OCI-LY7 (cell line): ENCODE measurements around the gene ANKRD53. TPM values are rescaled to one million over a fixed set of nuclear protein-coding genes. Genes with fewer than 3 reads are reported as not detected.

Source experiments
- BruUV-seq: library from RNA; stranded (reverse); fragments of 400-500 nt; replicated peaks from 2 replicates; lab custom pipeline; 2021; lab: Mats Ljungman, UMichigan
- CTCF ChIA-PET: fragments of 300-600 bp; sonication (Branson Sonifier 250); formaldehyde crosslinking; loops from one replicate; lab custom pipeline; 2022; ENCODE audit warnings: antibody characterized with exemption; ENCODE audit not compliant: unreplicated experiment; lab: Charles Lee
- POLR2A ChIA-PET: fragments of 300-600 bp; sonication (Branson Sonifier 250); formaldehyde crosslinking; loops from one replicate; lab custom pipeline; 2022; ENCODE audit warnings: antibody characterized with exemption; lab: Charles Lee
- DNase-seq: peaks from one replicate; pipeline ENCODE4 v3.0.0-alpha.2; 2015; ENCODE audit warnings: low spot score
- H2AFZ ChIP-seq: fragments of 200-600 bp; sonication (generic), shearing (Covaris generic); 2 replicates; pipeline ENCODE4 v1.6.1; 2014; ENCODE audit warnings: mild to moderate bottlenecking, antibody characterized with exemption, low read length, moderate library complexity
- H3K27ac ChIP-seq: fragments of 200-600 bp; sonication (generic); 2 replicates; pipeline ENCODE4 v1.5.1; 2014; ENCODE audit warnings: mixed run types, low read depth, mild to moderate bottlenecking, moderate library complexity, low read length, inconsistent platforms; ENCODE audit not compliant: poor library complexity, severe bottlenecking
- H3K36me3 ChIP-seq: fragments of 200-600 bp; sonication (generic); 2 replicates; pipeline ENCODE4 v1.6.1; 2014; ENCODE audit warnings: mild to moderate bottlenecking, antibody characterized with exemption, low read length, moderate library complexity, mixed read lengths; ENCODE audit not compliant: insufficient read depth
- H3K4me1 ChIP-seq: fragments of 200-600 bp; sonication (generic); 2 replicates; pipeline ENCODE4 v1.5.1; 2014; ENCODE audit warnings: mild to moderate bottlenecking, low read length; ENCODE audit not compliant: insufficient read depth, poor library complexity, severe bottlenecking
- H3K4me2 ChIP-seq: fragments of 200-600 bp; sonication (generic); 2 replicates; pipeline ENCODE4 v1.6.1; 2014; ENCODE audit warnings: mild to moderate bottlenecking, low read length
- H3K4me3 ChIP-seq: fragments of 200-600 bp; sonication (generic); 2 replicates; pipeline ENCODE4 v1.5.1; 2014; ENCODE audit warnings: mild to moderate bottlenecking, low read depth, low read length; ENCODE audit not compliant: poor library complexity, severe bottlenecking
- H3K79me2 ChIP-seq: fragments of 200-600 bp; sonication (generic); 2 replicates; pipeline ENCODE4 v1.6.1; 2016; ENCODE audit warnings: low read depth, mild to moderate bottlenecking, low read length, moderate library complexity, mixed read lengths; ENCODE audit not compliant: insufficient read depth
- H3K9me2 ChIP-seq: fragments of 200-600 bp; sonication (generic); 2 replicates; pipeline ENCODE4 v1.6.1; 2016; ENCODE audit warnings: mild to moderate bottlenecking, low read length, mixed read lengths; ENCODE audit not compliant: insufficient read depth
- H3K9me3 ChIP-seq: fragments of 200-600 bp; sonication (generic); 2 replicates; pipeline ENCODE4 v1.6.1; 2014; ENCODE audit warnings: mild to moderate bottlenecking, mixed run types, low read length, mixed read lengths
- H4K20me1 ChIP-seq: fragments of 200-600 bp; sonication (generic); 2 replicates; pipeline ENCODE4 v1.6.1; 2014; ENCODE audit warnings: mild to moderate bottlenecking, antibody characterized with exemption, low read length, moderate library complexity, mixed read lengths; ENCODE audit not compliant: insufficient read depth
- EZH2phosphoT487 ChIP-seq: fragments of 200-600 bp; sonication (generic); IDR thresholded peaks from 2 replicates; pipeline ENCODE4 v1.6.1; 2018; ENCODE audit warnings: low read depth, borderline replicate concordance, mild to moderate bottlenecking, mixed run types, antibody characterized with exemption, low read length, moderate library complexity, mixed read lengths
- intact Hi-C: fragments of 100-400 bp; cut with micrococcal nuclease; formaldehyde crosslinking; loops from one replicate; pipeline ENCODE4 v1.10.0; 2022; ENCODE audit not compliant: unreplicated experiment
- total RNA-seq, 2 experiments: library from RNA; depleted of rRNA in 1 of 2; stranded (reverse); fragments of >200 nt in 1 of 2; shearing (Covaris generic) in 1 of 2; gene quantifications; 2 replicates each; pipeline ENCODE4 v1.2.3, GENCODE V29; 2014 to 2022
- TF ChIP-seq, protein P1 (sequence below): fragments of 200-600 bp; sonication (generic); conservative IDR thresholded peaks from 2 replicates; pipeline ENCODE4 v1.5.1; 2014; ENCODE audit warnings: mild to moderate bottlenecking, antibody characterized with exemption, low read length, moderate library complexity, mixed read lengths

Gene ANKRD53
- total RNA-seq, 2 experiments from 2014 or later: not detected

- Histone ChIP-seq H3K4me3 (no peak overlapping the region), H3K9me2 (no peaks in the 10 kb centered on the region), H3K9me3 (no peaks in the 10 kb centered on the region), H3K4me2 (no peak overlapping the region), H2AFZ (no peak overlapping the region), H3K4me1 (peaks cover 7% of the 10 kb centered on the region), H3K27ac (no peak overlapping the region), H3K36me3 (no peaks in the 10 kb centered on the region), H3K79me2 (no peaks in the 10 kb centered on the region), H4K20me1 (no peaks in the 10 kb centered on the region)
- intact Hi-C loops: no loop called here
- CTCF ChIA-PET: no interaction called here
- no peak for TF ChIP-seq EZH2phosphoT487
- TF ChIP-seq, protein P1, sequence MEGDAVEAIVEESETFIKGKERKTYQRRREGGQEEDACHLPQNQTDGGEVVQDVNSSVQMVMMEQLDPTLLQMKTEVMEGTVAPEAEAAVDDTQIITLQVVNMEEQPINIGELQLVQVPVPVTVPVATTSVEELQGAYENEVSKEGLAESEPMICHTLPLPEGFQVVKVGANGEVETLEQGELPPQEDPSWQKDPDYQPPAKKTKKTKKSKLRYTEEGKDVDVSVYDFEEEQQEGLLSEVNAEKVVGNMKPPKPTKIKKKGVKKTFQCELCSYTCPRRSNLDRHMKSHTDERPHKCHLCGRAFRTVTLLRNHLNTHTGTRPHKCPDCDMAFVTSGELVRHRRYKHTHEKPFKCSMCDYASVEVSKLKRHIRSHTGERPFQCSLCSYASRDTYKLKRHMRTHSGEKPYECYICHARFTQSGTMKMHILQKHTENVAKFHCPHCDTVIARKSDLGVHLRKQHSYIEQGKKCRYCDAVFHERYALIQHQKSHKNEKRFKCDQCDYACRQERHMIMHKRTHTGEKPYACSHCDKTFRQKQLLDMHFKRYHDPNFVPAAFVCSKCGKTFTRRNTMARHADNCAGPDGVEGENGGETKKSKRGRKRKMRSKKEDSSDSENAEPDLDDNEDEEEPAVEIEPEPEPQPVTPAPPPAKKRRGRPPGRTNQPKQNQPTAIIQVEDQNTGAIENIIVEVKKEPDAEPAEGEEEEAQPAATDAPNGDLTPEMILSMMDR: no peak
- no peak for DNase-seq
- POLR2A ChIA-PET: no interaction called here
- no TSS peak for BruUV-seq
Measured at GRCh38 chr2:70967189-70967588, 11.2 kb upstream of the ANKRD53 start.

- ChIA-PET POLR2A (no interaction called here), CTCF (no interaction called here)
- BruUV-seq: no TSS peak
- Histone ChIP-seq H2AFZ (no peak overlapping the region), H3K9me3 (no peaks in the 10 kb centered on the region), H3K79me2 (no peaks in the 10 kb centered on the region), H3K27ac (no peak overlapping the region), H3K36me3 (no peaks in the 10 kb centered on the region), H3K4me1 (peaks cover 4% of the 10 kb centered on the region), H4K20me1 (no peaks in the 10 kb centered on the region), H3K4me3 (no peak overlapping the region), H3K4me2 (no peak overlapping the region), H3K9me2 (no peaks in the 10 kb centered on the region)
- TF ChIP-seq EZH2phosphoT487: no peak
- TF ChIP-seq, protein P1: no peak
- no peak for DNase-seq
- intact Hi-C loops: no loop called here
Measured at GRCh38 chr2:70974592-70974991, 3.8 kb upstream of the ANKRD53 start.

- TF ChIP-seq EZH2phosphoT487: no peak
- TF ChIP-seq, protein P1: no peak
- H4K20me1 ChIP-seq: no peaks in the 10 kb centered on the region
- H2AFZ ChIP-seq: no peak overlapping the region
- intact Hi-C loops: no loop called here
- H3K4me1 ChIP-seq: peaks cover 4% of the 10 kb centered on the region
- CTCF ChIA-PET: no interaction called here
- POLR2A ChIA-PET: no interaction called here
- H3K79me2 ChIP-seq: no peaks in the 10 kb centered on the region
- DNase-seq: no peak
- no peak overlapping the region for H3K4me2 ChIP-seq
- no peaks in the 10 kb centered on the region for H3K9me2 ChIP-seq
- H3K27ac ChIP-seq: no peak overlapping the region
- H3K9me3 ChIP-seq: no peaks in the 10 kb centered on the region
- no TSS peak for BruUV-seq
- H3K4me3 ChIP-seq: no peak overlapping the region
- H3K36me3 ChIP-seq: no peaks in the 10 kb centered on the region
Measured at GRCh38 chr2:70975237-70975636, 3.2 kb upstream of the ANKRD53 start.
